Osteocyte (in vitro differentiated cells): Measurements from ENCODE around the gene USB1. TPM values are rescaled to one million over a fixed set of nuclear protein-coding genes. Genes with fewer than 3 reads are reported as not detected.

Experiments used
- DNase-seq: peaks from one replicate; pipeline ENCODE4 v3.0.0; 2021; ENCODE audit warnings: mixed read lengths; ENCODE audit not compliant: unreplicated experiment; ENCODE audit errors: extremely low spot score
- H3K27ac Mint-ChIP-seq: one replicate; pipeline ENCODE4 v1.8.0; 2021; ENCODE audit warnings: mild to moderate bottlenecking, mixed read lengths; ENCODE audit not compliant: unreplicated experiment
- H3K27me3 Mint-ChIP-seq: one replicate; pipeline ENCODE4 v1.8.0; 2021; ENCODE audit warnings: mixed read lengths; ENCODE audit not compliant: unreplicated experiment
- H3K36me3 Mint-ChIP-seq: one replicate; pipeline ENCODE4 v1.8.0; 2021; ENCODE audit warnings: mixed read lengths; ENCODE audit not compliant: unreplicated experiment
- H3K4me1 Mint-ChIP-seq: one replicate; pipeline ENCODE4 v1.8.0; 2021; ENCODE audit warnings: mixed read lengths; ENCODE audit not compliant: unreplicated experiment
- H3K4me3 Mint-ChIP-seq: one replicate; pipeline ENCODE4 v1.8.0; 2021; ENCODE audit warnings: mild to moderate bottlenecking, moderate library complexity, mixed read lengths; ENCODE audit not compliant: unreplicated experiment
- H3K9me3 Mint-ChIP-seq: one replicate; pipeline ENCODE4 v1.8.0; 2021; ENCODE audit warnings: mixed read lengths; ENCODE audit not compliant: unreplicated experiment
- total RNA-seq: library from RNA; stranded (reverse); gene quantifications from 2 replicates; pipeline ENCODE4 v1.2.1, GENCODE V29; 2021
- TF ChIP-seq, protein P1 (sequence below): fragments of 200-600 bp; sonication (generic); IDR thresholded peaks from 2 replicates; pipeline ENCODE4 v1.5.0; 2021; ENCODE audit warnings: antibody characterized with exemption, mild to moderate bottlenecking, moderate library complexity

Gene USB1
- total RNA-seq, 1 donor from 2014 or later: 45.5 TPM

DNA sequence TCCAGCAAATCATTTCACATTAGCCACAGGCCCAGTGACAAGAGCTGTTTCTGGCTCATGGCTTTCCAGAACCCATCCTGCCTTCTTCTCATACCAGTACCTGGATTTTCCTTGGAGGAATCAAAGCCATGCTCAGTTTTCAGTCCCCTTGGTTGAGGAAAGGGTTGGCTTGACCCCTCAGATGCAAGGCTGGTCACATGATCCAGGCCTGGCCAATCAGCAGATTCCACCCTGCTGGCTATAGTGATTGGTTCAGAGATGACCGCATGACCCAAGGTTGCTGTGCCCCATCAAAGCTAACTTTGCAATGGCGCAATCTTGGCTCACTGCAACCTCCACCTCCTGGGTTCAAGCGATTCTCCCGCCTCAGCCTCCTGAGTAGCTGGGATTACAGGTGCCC is 69.4 kb downstream of the USB1 start:
- Mint-ChIP-seq H3K36me3 (no peaks in the 10 kb centered on the region), H3K27me3 (peaks cover 4% of the 10 kb centered on the region), H3K4me1 (no peaks in the 10 kb centered on the region), H3K4me3 (no peak overlapping the region), H3K27ac (no peak overlapping the region), H3K9me3 (peaks cover 4% of the 10 kb centered on the region)
- TF ChIP-seq, protein P1, sequence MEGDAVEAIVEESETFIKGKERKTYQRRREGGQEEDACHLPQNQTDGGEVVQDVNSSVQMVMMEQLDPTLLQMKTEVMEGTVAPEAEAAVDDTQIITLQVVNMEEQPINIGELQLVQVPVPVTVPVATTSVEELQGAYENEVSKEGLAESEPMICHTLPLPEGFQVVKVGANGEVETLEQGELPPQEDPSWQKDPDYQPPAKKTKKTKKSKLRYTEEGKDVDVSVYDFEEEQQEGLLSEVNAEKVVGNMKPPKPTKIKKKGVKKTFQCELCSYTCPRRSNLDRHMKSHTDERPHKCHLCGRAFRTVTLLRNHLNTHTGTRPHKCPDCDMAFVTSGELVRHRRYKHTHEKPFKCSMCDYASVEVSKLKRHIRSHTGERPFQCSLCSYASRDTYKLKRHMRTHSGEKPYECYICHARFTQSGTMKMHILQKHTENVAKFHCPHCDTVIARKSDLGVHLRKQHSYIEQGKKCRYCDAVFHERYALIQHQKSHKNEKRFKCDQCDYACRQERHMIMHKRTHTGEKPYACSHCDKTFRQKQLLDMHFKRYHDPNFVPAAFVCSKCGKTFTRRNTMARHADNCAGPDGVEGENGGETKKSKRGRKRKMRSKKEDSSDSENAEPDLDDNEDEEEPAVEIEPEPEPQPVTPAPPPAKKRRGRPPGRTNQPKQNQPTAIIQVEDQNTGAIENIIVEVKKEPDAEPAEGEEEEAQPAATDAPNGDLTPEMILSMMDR: no peak
- DNase-seq: no peak

Other genes with a start within 250 kb of the USB1 start
- gene KIFC3, start 198.9 kb upstream of the USB1 start, total RNA-seq: 191 and 196 TPM in 2 replicates
- not detected in 2 replicates for gene CNGB1, start 30.3 kb upstream of the USB1 start, total RNA-seq
- 11.9 and 14.9 TPM in 2 replicates for gene ZNF319, start 735 bp upstream of the USB1 start, total RNA-seq
- gene MMP15, start 24.3 kb downstream of the USB1 start, total RNA-seq: 4.9 and 5.2 TPM in 2 replicates
- gene CFAP20, start 128.0 kb downstream of the USB1 start, total RNA-seq: 28.7 TPM in 2 replicates
- 77.9 and 79.3 TPM in 2 replicates for gene CSNK2A2, start 196.7 kb downstream of the USB1 start, total RNA-seq